H1 (cell line): ENCODE measurements around the gene IFNL4. TPM values are rescaled to one million over a fixed set of nuclear protein-coding genes. Genes with fewer than 3 reads are reported as not detected.

ENCODE experiments used
- EGR1 ChIP-seq: IDR thresholded peaks from 2 replicates; pipeline ENCODE4 v1.6.1; 2011; ENCODE audit warnings: low read depth, low read length, borderline replicate concordance
- polyA plus RNA-seq, 7 experiments: library from polyadenylated mRNA; depleted of rRNA in 3 of 7; stranded (reverse) in 5 of 7; unstranded in 2 of 7; fragments of >200 nt in 5 of 7; fragments of 200-250 nt in 2 of 7; gene quantifications; 1 replicate in 5 of 7; 2 replicates in 1 of 7; 4 replicates in 1 of 7; pipeline versions ENCODE4 v1.2.1 to v1.2.3, GENCODE V29; 2011 to 2013; ENCODE audit warnings: missing spikeins in 2 of 7, mixed read lengths in 2 of 7
- total RNA-seq: library from RNA; stranded (reverse); fragmentation: NEBNext Ultra II Directional; extraction: Animal tissue kit (Norgen Biotek cat#: 25700); gene quantifications from 2 replicates; pipeline ENCODE4 v1.2.1, GENCODE V29; 2021

Gene IFNL4
- total and polyA plus RNA-seq, 2 of the 8 experiments (the other 6 are each of a cell fraction or from before 2014, with no cell fraction given) = not detected

DNA sequence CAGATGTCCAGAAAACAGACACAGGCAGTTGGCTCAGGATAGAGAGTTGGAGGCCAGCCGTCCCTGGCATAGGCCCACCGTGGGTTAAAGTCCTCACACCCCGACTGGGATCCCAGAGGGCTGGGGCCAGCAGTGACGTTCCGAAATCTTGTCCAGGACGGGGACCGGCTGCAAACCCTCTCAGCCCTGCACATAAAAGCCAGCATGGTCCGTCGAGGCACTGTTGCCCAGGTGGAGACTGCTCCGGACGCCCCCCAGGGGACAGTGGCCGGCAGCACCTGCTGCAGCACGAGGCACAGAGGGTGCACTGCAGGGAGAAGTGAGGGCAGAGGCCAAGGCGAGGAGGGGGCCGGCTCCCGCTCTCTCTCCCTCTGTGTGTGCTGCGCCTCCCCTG is 15.3 kb upstream of the IFNL4 start (continued):
- no peak for TF ChIP-seq EGR1
- TF ChIP-seq, all 59 proteins: peak for 4
